Adipose tissue (tissue), 3 donors: Measurements from ENCODE around the gene ACTA1. TPM values are rescaled to one million over a fixed set of nuclear protein-coding genes. Genes with fewer than 3 reads are reported as not detected.

Source experiments
- H3K27ac ChIP-seq: one replicate; pipeline ENCODE4 v1.5.1; 2013; ENCODE audit warnings: low read depth, low read length
- WGBS, 3 donors: extraction: QIAGEN DNeasy Blood & Tissue Kit; methylation state at CpG; one replicate each; pipeline ENCODE4 v1.1.7; 2013; 5-methylcytosine and 5-hydroxymethylcytosine counted together
- polyA plus RNA-seq, 3 donors: library from polyadenylated mRNA; stranded (reverse); fragments of 200-250 nt; gene quantifications; one replicate each; pipeline ENCODE4 v1.2.3, GENCODE V29; 2013
- donor health status: healthy with polysubstance abuse.
- donor health status: Bipolar disorder and iron deficiency.
- donor health status: healthy.

Gene ACTA1
- polyA plus RNA-seq, 3 donors: 1.6 to 18.4 (median 4.9) TPM

DNA sequence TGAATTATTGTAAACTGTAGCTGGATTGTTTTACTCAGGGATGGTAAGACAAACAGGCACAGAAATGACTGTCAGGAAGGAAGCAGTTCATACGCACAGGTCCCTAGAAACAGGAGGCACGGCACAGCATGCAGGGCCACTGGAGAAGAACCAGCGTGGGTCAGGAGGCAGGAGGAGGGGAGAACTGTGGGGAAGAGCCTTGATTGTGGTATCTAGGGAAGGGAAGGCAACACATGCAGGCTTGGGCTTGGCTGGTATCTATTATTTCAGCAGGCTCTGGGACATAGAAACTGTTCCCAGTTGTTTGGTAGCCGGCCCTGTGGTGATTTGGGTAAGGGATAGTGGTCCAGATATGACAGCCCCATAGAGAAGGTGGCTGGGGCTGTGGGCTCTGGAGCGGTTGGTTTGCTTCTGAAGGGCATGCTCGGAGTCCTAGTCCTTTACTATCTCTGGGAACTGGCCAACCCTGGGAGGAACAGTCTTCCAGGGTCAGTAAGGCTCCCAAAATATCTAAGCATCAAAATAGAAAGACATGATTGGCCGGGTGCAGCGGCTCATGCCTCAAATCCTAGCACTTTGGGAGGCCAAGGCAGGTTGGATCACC lies 47.9 kb downstream of the ACTA1 start:
- no peak overlapping the region for H3K27ac ChIP-seq
- 66 to 82% (median 72%) methylated on average over 8 of the region's 8 CpGs for WGBS, 3 donors

DNA sequence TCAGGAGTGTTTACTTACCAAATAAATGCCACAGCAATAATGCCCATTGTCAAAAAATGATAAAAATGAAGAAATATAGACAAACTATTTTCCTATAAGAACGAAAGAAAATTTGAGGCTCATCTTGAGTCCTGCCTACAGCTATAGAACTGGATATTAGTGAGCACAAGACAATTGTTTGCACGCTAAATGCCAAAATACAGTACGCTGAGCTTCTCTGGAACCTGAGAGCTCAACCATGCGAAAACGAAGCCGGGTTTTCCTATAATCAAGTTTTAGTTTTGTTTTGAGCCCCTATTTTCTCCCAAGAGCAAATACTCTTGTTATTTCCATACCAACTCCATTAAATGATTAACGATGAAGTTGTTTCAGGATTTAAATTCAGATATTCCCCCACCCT lies 49.1 kb downstream of the ACTA1 start:
- no peak overlapping the region for H3K27ac ChIP-seq
- WGBS, 3 donors: 90 to 94% (median 91%) methylated on average over 7 of the region's 7 CpGs

DNA sequence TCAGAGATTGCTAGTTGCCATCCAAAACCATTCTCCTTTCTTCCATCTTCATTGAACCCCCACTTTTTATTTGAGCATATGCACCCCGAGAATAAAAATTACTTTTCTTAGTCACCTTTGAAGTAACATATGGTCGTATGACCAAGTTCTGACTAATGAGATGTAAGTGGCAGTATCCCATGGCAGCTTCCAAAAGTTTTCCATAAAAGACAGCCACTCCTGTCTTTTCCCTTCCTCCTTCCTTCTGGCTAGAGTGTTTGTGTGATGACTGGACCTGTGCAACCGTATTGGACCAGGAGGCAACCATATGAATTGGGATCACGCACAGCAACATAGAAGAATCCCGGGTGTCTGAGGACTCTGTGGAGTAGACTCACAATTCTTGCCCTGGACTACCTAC lies 49.9 kb downstream of the ACTA1 start:
- WGBS, 3 donors: 89 to 93% (median 91%) methylated on average over 5 of the region's 5 CpGs
- no peak overlapping the region for H3K27ac ChIP-seq

DNA sequence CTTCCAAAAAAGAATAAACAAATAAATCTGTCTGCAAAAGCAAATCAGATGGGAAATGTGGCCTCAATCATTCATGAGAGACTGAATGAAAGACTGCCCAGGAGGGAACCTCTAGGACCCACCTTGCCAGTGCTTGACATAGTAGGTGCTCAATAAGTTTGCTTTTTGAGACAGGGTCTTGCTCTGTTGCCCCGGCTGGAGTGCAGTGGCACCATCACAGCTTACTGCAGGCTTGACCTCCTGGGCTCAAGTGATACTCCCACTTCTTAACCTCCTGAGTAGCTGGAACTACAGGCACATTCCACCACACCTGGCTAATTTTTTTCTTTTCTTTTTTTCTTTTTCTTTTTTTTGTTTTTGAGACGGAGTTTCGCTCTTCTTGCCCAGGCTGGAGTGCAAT lies 50.7 kb downstream of the ACTA1 start:
- 91 to 100% (median 92%) methylated on average over 3 of the region's 3 CpGs for WGBS, 3 donors
- no peak overlapping the region for H3K27ac ChIP-seq

Other genes with a start within 250 kb of the ACTA1 start
- gene RAB4A, start 163.0 kb downstream of the ACTA1 start, polyA plus RNA-seq: 10 to 100 TPM; 21.8 to 32.5 (median 29.4) TPM
- 1 to 10 TPM in 1 of 3 donors, under 1 TPM in 2; 0.79 to 2.6 (median 0.98) TPM for gene CCSAP, start 91.0 kb downstream of the ACTA1 start, polyA plus RNA-seq
- gene NUP133, start 74.2 kb upstream of the ACTA1 start, polyA plus RNA-seq: 10 to 100 TPM in 2 of 3 donors, 1 to 10 TPM in 1; 7.2 to 11.7 (median 11.2) TPM
- 1 to 10 TPM; 4.4 to 7.4 (median 6.8) TPM for gene ABCB10, start 124.6 kb upstream of the ACTA1 start, polyA plus RNA-seq
- gene TAF5L, start 192.0 kb upstream of the ACTA1 start, polyA plus RNA-seq: 10 to 100 TPM in 2 of 3 donors, 1 to 10 TPM in 1; 4.8 to 19.3 (median 11.2) TPM
- gene URB2, start 192.2 kb upstream of the ACTA1 start, polyA plus RNA-seq: 1 to 10 TPM; 1.7 to 9.9 (median 2.6) TPM